ENCODE results near the gene FRMPD1. TPM values are rescaled to one million over a fixed set of nuclear protein-coding genes. Genes with fewer than 3 reads are reported as not detected.

FRMPD1 gene
- total RNA-seq, 1 experiment from 2014 or later = not detected

DNA sequence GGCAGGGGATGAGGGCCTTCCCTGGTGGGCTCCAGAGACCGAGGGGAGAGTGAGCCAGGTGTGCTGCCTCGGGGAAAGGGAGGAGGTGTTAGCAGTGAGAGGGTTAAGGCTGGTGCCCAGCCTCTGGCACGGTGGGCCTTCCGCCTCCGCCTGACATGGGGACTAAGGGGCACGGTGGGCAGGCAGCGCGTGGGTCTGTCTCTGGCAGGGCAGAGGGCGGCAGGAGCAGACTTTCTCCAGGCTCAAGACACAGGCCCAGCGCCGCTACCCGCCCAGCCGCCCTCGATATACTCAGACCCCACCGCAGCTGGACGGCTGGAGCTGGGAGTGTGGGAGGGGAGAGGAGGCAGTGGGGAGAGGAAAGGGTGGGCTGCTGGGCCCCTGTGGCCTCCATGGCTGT is 14.9 kb upstream of the FRMPD1 start:
- ChIA-PET POLR2A (ENCODE audit: unreplicated experiment) (no interaction called here), CTCF (no interaction called here)
- H4K20me1 ChIP-seq (ENCODE audit: insufficient read depth) = no peaks in the 10 kb centered on the region
- intact Hi-C loops (cut with micrococcal nuclease; ENCODE audit: unreplicated experiment) = no loop called here
- H2AFZ ChIP-seq = no peak overlapping the region
- no peak overlapping the region for H3K4me3 ChIP-seq
- no peaks in the 10 kb centered on the region for H3K36me3 ChIP-seq (ENCODE audit: low read depth)
- H3K27me3 ChIP-seq (ENCODE audit: insufficient read depth, low read depth) = no peaks in the 10 kb centered on the region; the same call in none of the 2 replicates
- no peak overlapping the region for H3K27ac ChIP-seq
- H3K9me3 ChIP-seq (ENCODE audit: insufficient read depth, low read depth) = no peaks in the 10 kb centered on the region
- no peaks in the 10 kb centered on the region for H3K79me2 ChIP-seq (ENCODE audit: low read depth)
- H3K4me2 ChIP-seq = no peak overlapping the region
- no peaks in the 10 kb centered on the region for H3F3A ChIP-seq (ENCODE audit: insufficient read depth, low read depth)
- no TSS peak for BruUV-seq (replicated peaks)
- TF ChIP-seq EZH2 (IDR thresholded peaks at IDR 0.05; ENCODE audit: low read depth) = no peak
- TF ChIP-seq, protein P1, sequence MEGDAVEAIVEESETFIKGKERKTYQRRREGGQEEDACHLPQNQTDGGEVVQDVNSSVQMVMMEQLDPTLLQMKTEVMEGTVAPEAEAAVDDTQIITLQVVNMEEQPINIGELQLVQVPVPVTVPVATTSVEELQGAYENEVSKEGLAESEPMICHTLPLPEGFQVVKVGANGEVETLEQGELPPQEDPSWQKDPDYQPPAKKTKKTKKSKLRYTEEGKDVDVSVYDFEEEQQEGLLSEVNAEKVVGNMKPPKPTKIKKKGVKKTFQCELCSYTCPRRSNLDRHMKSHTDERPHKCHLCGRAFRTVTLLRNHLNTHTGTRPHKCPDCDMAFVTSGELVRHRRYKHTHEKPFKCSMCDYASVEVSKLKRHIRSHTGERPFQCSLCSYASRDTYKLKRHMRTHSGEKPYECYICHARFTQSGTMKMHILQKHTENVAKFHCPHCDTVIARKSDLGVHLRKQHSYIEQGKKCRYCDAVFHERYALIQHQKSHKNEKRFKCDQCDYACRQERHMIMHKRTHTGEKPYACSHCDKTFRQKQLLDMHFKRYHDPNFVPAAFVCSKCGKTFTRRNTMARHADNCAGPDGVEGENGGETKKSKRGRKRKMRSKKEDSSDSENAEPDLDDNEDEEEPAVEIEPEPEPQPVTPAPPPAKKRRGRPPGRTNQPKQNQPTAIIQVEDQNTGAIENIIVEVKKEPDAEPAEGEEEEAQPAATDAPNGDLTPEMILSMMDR (conservative IDR thresholded peaks at IDR 0.05) = no peak
- no peaks in the 10 kb centered on the region for H3K9me2 ChIP-seq (ENCODE audit: insufficient read depth)
- H3K4me1 ChIP-seq (replicated peaks; ENCODE audit: insufficient read depth) = no peaks in the 10 kb centered on the region
- DNase-seq = no peak

DNA sequence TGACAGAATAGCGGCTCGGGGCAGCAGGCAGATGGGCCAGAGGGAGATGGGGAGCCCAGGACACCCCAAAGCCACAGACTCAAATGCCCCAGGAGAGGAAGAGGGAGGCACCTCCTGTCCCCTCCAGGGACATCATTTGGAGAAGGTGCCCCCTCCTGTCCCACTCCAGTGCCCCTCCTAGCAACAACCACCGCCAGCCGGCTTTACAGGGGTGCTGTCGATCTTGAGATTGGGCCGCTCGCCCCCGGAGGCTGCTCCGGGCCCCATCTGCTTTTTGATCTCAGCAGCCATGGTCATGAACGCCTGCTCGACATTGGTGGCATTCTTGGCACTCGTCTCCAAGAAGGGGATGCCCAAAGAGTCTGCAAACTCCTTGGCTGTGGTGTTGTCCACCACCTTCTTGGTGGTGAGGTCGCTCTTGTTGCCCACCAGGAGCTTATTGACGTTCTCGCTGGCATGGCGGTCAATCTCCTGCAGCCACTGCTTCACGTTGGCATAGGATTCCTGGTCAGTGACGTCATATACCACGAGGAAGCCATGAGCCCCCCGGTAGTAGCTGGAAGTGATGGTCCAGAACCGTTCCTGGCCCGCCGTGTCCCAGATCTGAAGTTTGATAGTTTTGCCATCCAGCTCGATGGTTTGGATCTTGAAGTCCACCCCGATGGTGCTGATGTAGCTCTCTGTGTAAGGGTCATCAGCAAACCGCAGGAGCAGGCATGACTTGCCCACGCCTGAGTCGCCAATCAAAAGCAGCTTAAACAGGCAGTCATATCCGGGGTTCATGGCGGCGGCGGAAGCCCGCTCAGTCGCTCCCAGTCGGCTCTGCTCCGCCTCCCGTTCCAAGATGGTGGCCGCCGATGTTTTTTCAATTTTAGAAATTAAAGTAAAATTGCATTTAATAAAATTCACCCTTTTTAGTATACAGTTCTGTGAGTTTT is 14.0 kb upstream of the FRMPD1 start:
- no peaks in the 10 kb centered on the region for H3K4me1 ChIP-seq (replicated peaks; ENCODE audit: insufficient read depth)
- ChIA-PET CTCF (no interaction called here), POLR2A (ENCODE audit: unreplicated experiment) (interaction anchor here (0.6 kb wide), 1 partner anchor 392 kb away, joined by 5 read pairs; no protein-coding TSS in a partner anchor)
- no peaks in the 10 kb centered on the region; the same call in none of the 2 replicates for H3K27me3 ChIP-seq (ENCODE audit: insufficient read depth, low read depth)
- no peaks in the 10 kb centered on the region for H4K20me1 ChIP-seq (ENCODE audit: insufficient read depth)
- DNase-seq = no peak
- intact Hi-C loops (cut with micrococcal nuclease; ENCODE audit: unreplicated experiment) = no loop called here
- no TSS peak for BruUV-seq (replicated peaks)
- H3K36me3 ChIP-seq (ENCODE audit: low read depth) = no peaks in the 10 kb centered on the region
- H3K4me3 ChIP-seq = no peak overlapping the region
- no peak overlapping the region for H3K27ac ChIP-seq
- no peaks in the 10 kb centered on the region for H3K79me2 ChIP-seq (ENCODE audit: low read depth)
- H3F3A ChIP-seq (ENCODE audit: insufficient read depth, low read depth) = no peaks in the 10 kb centered on the region
- TF ChIP-seq EZH2 (IDR thresholded peaks at IDR 0.05; ENCODE audit: low read depth) = no peak
- TF ChIP-seq, protein P1 (conservative IDR thresholded peaks at IDR 0.05) = no peak
- no peaks in the 10 kb centered on the region for H3K9me2 ChIP-seq (ENCODE audit: insufficient read depth)
- no peaks in the 10 kb centered on the region for H3K9me3 ChIP-seq (ENCODE audit: insufficient read depth, low read depth)
- H2AFZ ChIP-seq = no peak overlapping the region
- H3K4me2 ChIP-seq = no peak overlapping the region

DNA sequence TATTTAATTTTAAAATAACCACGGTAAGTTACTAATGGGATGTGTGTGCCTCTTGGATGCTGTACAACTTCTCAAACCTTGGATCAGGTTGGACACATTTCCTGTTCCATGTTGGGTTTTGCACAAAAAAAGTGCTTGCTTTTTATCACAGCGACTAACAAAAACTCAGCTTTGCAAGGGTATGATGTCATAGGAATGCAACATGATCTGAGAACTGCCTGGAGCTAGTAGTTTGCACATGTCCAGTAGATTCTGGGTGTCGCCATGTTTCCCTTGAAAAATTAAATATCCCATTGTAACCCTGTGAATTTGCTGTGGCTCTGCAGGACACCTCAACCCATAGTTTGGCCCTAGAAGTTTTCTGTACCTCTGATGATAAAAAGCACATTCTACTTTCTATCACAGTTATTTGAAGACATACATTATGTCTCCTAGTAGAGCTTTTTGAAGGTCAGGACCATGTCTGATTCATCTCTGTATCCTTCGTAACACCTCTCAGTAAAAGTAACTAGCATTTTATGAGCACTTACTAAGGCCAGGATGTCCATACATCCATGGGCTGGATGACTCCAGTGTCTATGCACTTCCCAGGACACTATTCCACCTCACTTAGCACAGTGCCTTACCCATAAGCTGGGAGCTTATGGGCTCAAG is 11.5 kb upstream of the FRMPD1 start:
- TF ChIP-seq, protein P1 (conservative IDR thresholded peaks at IDR 0.05) = no peak
- TF ChIP-seq EZH2 (IDR thresholded peaks at IDR 0.05; ENCODE audit: low read depth) = no peak
- no peak for DNase-seq
- no peaks in the 10 kb centered on the region for H3K9me3 ChIP-seq (ENCODE audit: insufficient read depth, low read depth)
- H4K20me1 ChIP-seq (ENCODE audit: insufficient read depth) = no peaks in the 10 kb centered on the region
- BruUV-seq (replicated peaks) = no TSS peak
- no peak overlapping the region for H2AFZ ChIP-seq
- no peaks in the 10 kb centered on the region for H3F3A ChIP-seq (ENCODE audit: insufficient read depth, low read depth)
- no peaks in the 10 kb centered on the region for H3K9me2 ChIP-seq (ENCODE audit: insufficient read depth)
- no peaks in the 10 kb centered on the region for H3K36me3 ChIP-seq (ENCODE audit: low read depth)
- H3K27ac ChIP-seq = no peak overlapping the region
- intact Hi-C loops (cut with micrococcal nuclease; ENCODE audit: unreplicated experiment) = no loop called here
- H3K4me3 ChIP-seq = no peak overlapping the region
- ChIA-PET POLR2A (ENCODE audit: unreplicated experiment) (no interaction called here), CTCF (no interaction called here)
- H3K4me2 ChIP-seq = no peak overlapping the region
- no peaks in the 10 kb centered on the region for H3K4me1 ChIP-seq (replicated peaks; ENCODE audit: insufficient read depth)
- peaks cover 6% of the 10 kb centered on the region for H3K27me3 ChIP-seq (ENCODE audit: insufficient read depth, low read depth)
- H3K79me2 ChIP-seq (ENCODE audit: low read depth) = no peaks in the 10 kb centered on the region
